ENCODE measurements around the gene STUM. TPM values are rescaled to one million over a fixed set of nuclear protein-coding genes. Genes with fewer than 3 reads are reported as not detected.

The STUM gene
- polyA plus RNA-seq, 1 donor (not counting 4 experiments of a cell fraction or from before 2014, with no cell fraction given), result 0.01 TPM

DNA sequence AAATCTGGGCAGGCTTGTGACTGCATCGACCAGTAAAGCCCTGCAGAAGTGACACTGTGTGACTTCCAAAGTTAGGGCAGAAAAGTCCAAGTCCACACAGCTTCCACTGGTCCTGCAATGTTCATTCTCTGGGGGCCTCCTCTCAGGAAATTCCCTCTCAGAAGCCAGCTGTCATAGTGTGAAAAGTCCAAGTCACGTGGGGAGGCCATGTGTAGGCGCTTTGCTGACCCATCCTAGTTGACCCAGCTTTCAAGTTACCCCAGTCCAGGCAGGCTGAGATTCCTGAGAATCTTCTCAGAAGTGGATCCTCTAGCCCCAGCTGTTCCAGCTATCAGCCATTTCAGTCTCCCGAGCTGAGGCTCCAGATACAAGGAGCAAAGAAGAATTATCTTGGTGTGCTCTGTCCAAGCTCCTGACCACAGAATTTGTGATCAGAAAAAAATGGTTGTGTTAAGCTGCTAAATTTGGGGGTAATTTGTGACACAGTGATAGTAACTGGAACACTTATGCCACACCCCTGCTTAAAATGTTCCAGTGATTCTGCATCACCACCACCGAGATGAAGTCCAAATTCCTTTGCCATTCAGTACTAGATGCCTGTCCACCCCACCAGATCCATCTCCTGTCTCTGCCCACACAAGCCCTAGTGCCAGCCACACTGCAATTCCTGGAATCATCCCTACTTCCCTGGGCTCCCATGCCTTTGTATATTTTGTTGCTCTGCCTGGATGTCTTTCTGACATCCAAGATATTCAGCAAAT is 2.5 kb upstream of the STUM start:
- H3K27ac ChIP-seq (ENCODE audit: control insufficient read depth, insufficient read depth, low read length), result no peak overlapping the region
- FAIRE-seq, result no peak
- no peak overlapping the region for H3K4me2 ChIP-seq (ENCODE audit: control insufficient read depth, extremely low read depth, insufficient read depth, low read depth, low read length)
- H3K9me3 ChIP-seq (ENCODE audit: control insufficient read depth, low read depth, low read length), result no peaks in the 10 kb centered on the region
- H3K4me3 ChIP-seq (ENCODE audit: control insufficient read depth in 2 of 3, extremely low read depth in 1 of 3, insufficient read depth in 2 of 3, low read depth in 1 of 3, low read length in 3 of 3), result no peak overlapping the region
- H3K9me1 ChIP-seq (ENCODE audit: control insufficient read depth, extremely low read depth, insufficient read depth, low read length), result no peaks in the 10 kb centered on the region
- peaks cover 33% of the 10 kb centered on the region for H3K27me3 ChIP-seq (ENCODE audit: control insufficient read depth, extremely low read depth, insufficient read depth, low read length)
- H4K20me1 ChIP-seq (ENCODE audit: control insufficient read depth, extremely low read depth, insufficient read depth, low read length), result no peaks in the 10 kb centered on the region
- H3K79me2 ChIP-seq (ENCODE audit: control insufficient read depth, insufficient read depth, low read length), result no peaks in the 10 kb centered on the region
- no peak for DNase-seq (ENCODE audit: low read depth, low spot score)
- H3K9ac ChIP-seq (ENCODE audit: control insufficient read depth, extremely low read depth, insufficient read depth, low read length), result no peak overlapping the region
- dilution Hi-C loops (cut with MboI; ENCODE audit: extremely low pct_ligation_motif_present, low sequenced_read_pairs), result no loop called here
- no peak for TF ChIP-seq EZH2 (IDR thresholded peaks at IDR 0.05; ENCODE audit: low read length)
- TF ChIP-seq, protein P1, sequence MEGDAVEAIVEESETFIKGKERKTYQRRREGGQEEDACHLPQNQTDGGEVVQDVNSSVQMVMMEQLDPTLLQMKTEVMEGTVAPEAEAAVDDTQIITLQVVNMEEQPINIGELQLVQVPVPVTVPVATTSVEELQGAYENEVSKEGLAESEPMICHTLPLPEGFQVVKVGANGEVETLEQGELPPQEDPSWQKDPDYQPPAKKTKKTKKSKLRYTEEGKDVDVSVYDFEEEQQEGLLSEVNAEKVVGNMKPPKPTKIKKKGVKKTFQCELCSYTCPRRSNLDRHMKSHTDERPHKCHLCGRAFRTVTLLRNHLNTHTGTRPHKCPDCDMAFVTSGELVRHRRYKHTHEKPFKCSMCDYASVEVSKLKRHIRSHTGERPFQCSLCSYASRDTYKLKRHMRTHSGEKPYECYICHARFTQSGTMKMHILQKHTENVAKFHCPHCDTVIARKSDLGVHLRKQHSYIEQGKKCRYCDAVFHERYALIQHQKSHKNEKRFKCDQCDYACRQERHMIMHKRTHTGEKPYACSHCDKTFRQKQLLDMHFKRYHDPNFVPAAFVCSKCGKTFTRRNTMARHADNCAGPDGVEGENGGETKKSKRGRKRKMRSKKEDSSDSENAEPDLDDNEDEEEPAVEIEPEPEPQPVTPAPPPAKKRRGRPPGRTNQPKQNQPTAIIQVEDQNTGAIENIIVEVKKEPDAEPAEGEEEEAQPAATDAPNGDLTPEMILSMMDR (optimal IDR thresholded peaks at IDR 0.05 in 1 of 3, IDR thresholded peaks at IDR 0.05 in 1 of 3, conservative IDR thresholded peaks at IDR 0.05 in 1 of 3; ENCODE audit: extremely low read depth in 1 of 3, insufficient read depth in 2 of 3, low read length in 3 of 3), result no peak
- no peaks in the 10 kb centered on the region for H3K36me3 ChIP-seq (ENCODE audit: control insufficient read depth in 2 of 2, extremely low read depth in 1 of 2, insufficient read depth in 2 of 2, low read length in 2 of 2)
- H3K4me1 ChIP-seq (ENCODE audit: control insufficient read depth, extremely low read depth, insufficient read depth, low read length), result peaks cover 7% of the 10 kb centered on the region
- H2AFZ ChIP-seq (ENCODE audit: control insufficient read depth, low read length), result no peak overlapping the region

DNA sequence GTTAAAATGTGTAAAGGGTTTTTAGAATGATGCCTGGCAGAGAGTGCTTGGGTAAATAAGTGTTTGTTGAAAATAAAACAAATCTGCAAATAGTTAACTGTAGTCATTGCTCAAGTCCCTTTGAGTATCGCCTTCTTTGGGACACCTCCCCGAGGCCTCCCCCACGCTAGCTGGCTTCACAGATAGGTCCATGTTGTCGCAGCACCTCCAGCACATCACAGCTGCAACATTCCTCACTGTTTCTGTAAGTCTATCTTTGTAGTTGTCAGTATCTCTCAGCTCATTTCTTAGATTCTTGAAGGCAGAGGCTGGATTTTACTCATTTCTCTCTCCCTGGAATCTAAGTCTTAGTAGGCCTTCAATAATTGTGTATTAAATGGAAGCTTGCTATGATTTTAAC is 1.6 kb upstream of the STUM start:
- Histone ChIP-seq H3K79me2 (ENCODE audit: control insufficient read depth, insufficient read depth, low read length) (no peaks in the 10 kb centered on the region), H3K9ac (ENCODE audit: control insufficient read depth, extremely low read depth, insufficient read depth, low read length) (no peak overlapping the region), H3K36me3 (ENCODE audit: control insufficient read depth in 2 of 2, extremely low read depth in 1 of 2, insufficient read depth in 2 of 2, low read length in 2 of 2) (no peaks in the 10 kb centered on the region), H2AFZ (ENCODE audit: control insufficient read depth, low read length) (no peak overlapping the region), H3K9me1 (ENCODE audit: control insufficient read depth, extremely low read depth, insufficient read depth, low read length) (no peaks in the 10 kb centered on the region), H3K27ac (ENCODE audit: control insufficient read depth, insufficient read depth, low read length) (no peak overlapping the region), H3K4me1 (ENCODE audit: control insufficient read depth, extremely low read depth, insufficient read depth, low read length) (peaks cover 7% of the 10 kb centered on the region), H3K4me3 (ENCODE audit: control insufficient read depth in 2 of 3, extremely low read depth in 1 of 3, insufficient read depth in 2 of 3, low read depth in 1 of 3, low read length in 3 of 3) (no peak overlapping the region), H3K9me3 (ENCODE audit: control insufficient read depth, low read depth, low read length) (no peaks in the 10 kb centered on the region), H3K4me2 (ENCODE audit: control insufficient read depth, extremely low read depth, insufficient read depth, low read depth, low read length) (no peak overlapping the region), H3K27me3 (ENCODE audit: control insufficient read depth, extremely low read depth, insufficient read depth, low read length) (peaks cover 42% of the 10 kb centered on the region), H4K20me1 (ENCODE audit: control insufficient read depth, extremely low read depth, insufficient read depth, low read length) (no peaks in the 10 kb centered on the region)
- no peak for TF ChIP-seq EZH2 (IDR thresholded peaks at IDR 0.05; ENCODE audit: low read length)
- TF ChIP-seq, protein P1 (optimal IDR thresholded peaks at IDR 0.05 in 1 of 3, IDR thresholded peaks at IDR 0.05 in 1 of 3, conservative IDR thresholded peaks at IDR 0.05 in 1 of 3; ENCODE audit: extremely low read depth in 1 of 3, insufficient read depth in 2 of 3, low read length in 3 of 3), result no peak
- DNase-seq (ENCODE audit: low read depth, low spot score) (no peak), FAIRE-seq (no peak)
- dilution Hi-C loops (cut with MboI; ENCODE audit: extremely low pct_ligation_motif_present, low sequenced_read_pairs), result no loop called here

All from keratinocyte (primary cell).